ENCODE data around the gene UNKL.

Gene UNKL

DNA sequence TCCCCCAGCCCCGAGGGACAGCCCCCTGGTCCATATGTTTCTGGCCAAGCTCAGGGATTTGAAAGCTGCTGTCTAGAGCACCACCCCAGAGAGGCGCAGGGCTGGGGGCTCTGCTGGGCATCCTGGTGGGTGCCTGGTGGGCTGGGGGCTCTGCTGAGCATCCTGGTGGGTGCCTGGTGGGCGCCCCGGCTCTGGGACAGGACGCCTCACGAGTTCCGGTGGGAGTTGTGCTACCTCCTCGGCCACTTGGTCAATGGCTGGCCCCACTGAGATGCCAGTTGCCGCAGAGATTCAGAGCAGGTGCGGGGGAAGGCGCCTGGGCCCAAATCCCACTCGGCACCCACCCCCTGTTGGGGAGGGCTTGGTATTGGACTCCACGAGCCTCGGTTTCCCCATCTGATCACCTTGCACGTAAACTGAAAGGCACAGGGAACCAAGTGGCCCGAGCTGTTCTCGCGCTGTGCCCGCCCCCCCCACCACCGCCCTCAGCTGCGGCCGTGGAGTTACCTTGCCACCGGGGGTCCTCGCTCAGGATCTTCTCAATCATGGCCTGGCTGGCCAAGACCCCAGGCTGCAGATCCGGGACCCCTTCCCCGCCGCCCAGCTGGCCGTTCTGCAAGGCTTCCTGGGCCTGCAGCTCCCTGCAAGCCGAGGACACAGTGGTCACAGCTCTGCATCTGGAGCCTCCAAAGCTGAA lies 13.3 kb downstream of the UNKL start:
- no peak for DNase-seq (ENCODE audit: low spot score)

DNA sequence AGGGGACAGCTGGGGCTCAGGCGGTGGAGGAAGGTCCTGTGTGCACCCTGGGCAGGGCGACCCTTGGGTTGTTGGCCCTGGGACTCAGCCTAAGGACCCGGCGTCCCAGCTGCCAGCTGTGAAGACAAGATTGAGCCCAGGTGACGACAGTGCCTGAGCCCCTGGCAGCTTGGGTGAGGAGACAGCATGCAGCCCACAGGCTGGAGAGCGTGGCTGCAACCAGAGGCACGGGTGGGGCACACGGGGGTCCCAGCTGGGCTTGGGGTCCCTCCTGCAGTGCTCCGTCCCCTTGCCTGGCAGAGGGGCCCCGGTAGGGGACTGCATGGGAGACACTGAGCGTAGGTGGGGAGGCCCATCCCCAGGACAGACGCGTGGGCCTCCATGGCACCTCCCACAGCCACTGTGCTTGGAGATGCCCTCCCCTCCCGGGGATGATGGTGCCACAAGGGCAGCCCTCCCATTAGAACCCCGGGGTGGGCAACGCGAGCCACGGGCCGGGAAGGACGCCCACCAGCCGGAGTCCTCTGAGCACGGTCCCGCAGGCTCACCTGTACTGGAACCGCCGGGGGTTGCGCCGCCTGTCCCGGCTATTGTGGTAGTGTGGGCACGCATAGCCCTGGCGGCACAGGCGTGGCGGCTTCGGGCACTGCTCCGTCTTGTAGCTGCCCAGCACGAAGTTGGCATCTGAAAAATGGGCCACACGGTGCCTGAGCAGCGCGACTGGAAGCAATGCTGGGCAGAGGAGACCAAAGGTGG lies 15.5 kb downstream of the UNKL start:
- DNase-seq (ENCODE audit: low spot score), result no peak

DNA sequence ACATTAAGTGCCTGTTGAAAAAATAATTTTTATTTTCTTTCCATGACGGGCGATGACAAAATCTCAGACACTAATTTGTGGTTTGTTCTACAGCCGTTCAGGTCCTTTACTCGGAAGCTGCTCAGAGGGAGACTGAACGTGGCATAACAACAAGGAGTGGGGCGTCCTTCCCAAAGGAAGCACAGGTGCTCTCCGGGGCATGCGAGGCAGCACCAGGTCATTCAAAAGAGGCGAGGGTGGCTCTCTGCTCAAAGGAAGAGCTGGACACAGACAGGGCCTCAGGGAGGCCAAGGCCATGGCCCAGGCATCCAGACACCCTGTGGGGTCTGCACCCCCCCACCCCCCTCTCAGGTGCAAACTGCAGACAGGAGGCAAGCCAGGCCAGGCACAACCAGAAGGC lies 16.2 kb downstream of the UNKL start:
- no peak for DNase-seq (ENCODE audit: low spot score)

DNA sequence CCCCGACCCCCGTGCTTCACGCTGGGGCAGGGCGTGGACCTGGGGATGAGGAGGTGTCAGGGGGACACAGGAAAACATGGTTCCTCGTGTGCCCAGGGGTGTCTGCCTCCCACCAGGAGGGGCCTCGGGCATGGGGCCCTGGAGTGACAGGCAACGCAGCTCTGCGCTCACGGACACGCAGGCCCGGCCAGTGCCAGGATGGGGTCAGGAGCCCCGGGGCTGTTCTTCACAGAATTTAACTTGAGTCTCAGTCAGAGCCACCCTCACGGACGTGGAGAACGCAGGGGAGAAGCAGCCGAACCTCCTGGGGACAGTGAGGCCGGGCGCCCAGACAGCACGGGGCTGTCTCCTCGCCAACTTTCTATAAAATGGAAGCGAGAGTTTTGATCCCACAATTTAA lies 16.7 kb downstream of the UNKL start:
- no peak for DNase-seq (ENCODE audit: low spot score)

DNA sequence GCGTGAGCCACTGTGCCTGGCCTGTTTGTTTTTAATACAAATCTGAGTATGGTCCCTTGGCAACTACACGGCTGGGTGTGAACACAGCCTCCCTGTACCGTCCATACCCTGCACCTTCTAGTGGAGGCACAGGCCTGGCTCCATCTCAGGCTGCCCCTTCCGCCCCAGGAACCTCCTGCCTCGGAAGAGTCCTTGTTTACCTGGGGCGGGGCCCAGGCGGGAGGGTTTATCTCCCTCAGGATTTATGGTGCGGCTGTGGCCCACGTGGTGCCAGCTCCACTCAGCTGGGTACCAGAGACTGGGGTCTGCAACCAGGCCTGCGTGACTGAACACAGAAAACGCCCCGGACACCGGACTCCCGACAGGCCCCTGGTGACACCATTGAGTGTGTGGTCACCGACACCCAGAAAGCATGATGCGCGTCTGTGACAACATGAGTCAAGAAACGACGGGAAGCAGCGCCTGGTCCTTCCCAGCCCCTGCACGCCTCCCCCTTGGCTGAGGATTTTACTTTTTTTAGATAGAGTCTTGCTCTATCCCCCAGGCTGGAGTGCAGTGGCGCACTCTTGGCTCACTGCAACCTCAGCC lies 19.0 kb downstream of the UNKL start:
- no peak for DNase-seq (ENCODE audit: low spot score)

DNA sequence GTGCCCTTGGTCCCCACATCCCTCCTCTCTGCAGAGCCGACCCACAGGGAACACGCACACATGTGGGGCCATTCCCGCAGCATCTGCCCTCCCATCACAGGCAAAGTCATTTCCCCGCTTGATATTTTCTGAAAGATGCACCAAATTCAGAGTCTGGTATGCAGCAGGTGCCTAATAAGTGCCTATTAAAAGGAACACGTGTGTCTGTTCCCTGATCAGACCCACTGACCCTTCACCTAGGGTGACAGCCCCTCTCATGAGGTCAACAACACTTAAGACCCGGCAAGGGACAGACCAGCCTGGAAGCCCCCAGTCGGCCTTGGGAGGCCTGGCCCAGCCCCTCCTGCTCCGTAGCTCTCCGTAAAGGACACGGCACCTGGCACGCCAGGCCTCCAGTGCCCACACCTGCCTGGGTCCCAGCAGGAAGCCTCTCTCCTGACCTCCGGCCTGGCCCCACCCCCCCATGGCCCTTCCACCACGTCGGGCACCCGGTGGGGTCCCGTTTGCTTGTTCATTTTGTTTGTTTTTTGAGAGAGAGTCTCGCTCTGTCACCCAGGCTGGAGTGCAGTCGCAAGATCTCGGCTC lies 20.0 kb downstream of the UNKL start:
- no peak for DNase-seq (ENCODE audit: low spot score)

DNA sequence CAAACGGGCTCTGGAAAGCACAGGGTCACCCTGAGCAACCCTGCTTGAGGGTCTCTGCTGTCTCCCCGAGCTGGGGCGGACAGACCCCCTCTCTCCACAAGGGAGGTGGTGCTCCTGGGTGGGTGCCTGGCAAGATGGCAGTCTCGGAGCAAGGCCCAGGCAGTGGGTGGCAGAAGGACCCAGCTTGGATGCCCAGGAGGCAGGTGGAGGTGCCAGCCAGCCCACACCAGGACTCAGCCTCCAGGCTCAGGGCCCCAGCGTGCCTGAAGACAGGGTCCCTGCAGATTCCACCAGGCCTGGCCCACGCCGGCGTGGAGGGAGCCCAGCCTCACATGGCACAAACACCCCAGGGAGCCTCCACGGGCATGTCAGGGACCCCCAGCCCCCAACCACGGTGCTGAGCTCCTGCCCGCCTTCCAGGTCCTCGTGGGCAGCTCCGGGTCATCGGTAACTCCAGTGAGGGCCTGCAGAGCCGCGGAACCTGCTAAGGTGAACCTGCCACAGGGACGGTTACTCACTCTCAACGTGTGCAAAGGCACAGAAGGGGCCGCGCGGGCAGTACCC lies 20.8 kb downstream of the UNKL start:
- no peak for DNase-seq (ENCODE audit: low spot score)

DNA sequence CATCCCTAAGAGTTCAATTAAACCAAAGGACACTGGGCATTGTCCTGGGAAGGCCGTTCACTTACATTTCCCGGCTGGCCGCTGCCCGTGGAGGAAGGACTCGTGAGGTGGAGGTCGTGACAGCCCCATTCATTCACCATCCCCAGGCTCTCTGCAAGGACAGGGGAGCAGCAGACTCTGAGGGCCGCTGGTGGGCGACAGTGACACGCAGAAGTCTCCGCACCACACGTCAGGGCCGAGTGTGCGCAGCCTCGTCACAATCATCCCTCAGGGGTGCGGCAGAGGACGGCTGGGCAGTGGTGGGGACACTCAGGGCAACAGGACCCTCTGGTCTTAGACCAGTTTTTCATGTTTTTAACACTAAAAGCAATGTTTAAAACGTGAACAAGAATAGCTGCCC lies 21.7 kb downstream of the UNKL start:
- no peak for DNase-seq (ENCODE audit: low spot score)

DNA sequence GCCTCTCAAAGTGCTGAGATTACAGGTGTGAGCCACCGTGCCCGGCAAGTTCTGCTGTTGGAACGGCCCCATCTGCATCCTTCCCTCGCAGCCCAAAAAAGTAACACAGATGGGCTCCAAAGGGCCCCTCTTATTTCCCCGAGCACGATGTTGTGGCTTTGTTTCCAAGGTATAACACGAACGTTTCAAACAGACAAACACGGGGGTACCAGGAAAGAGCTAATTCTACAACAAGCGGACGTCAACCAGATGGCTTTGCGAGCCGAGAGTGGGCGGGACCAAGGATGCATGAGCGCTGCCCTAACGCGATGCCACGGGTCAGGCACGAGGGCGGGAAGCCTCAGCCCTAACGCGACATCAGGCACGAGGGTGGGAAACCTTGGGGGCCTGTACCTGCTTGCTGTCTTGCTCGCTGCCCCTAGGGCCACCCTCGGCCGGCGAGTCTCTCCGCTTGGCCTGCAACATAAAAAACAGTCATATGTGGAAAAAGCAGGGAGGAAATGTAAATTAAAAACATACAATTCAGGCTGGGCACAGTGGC lies 24.2 kb downstream of the UNKL start:
- no peak for DNase-seq (ENCODE audit: low spot score)

DNA sequence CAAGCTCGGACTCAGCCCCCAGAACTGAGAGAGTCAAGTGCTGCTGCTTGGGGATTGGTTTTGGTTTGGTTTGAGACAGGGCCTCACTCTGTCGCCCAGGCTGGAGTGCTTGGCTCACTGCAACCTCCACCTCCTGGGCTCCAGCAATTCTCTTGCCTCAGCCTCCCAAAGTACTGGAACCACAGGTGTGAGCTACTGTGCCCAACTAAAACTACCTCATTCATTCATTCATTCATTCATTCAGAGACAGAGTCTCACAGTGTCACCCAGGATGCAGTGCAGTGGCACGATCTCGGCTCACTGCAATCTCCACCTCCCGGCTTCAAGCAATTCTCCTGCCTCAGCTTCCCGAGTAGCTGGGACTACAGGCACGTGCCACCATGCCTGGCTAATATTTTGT lies 24.7 kb downstream of the UNKL start:
- no peak for DNase-seq (ENCODE audit: low spot score)

DNA sequence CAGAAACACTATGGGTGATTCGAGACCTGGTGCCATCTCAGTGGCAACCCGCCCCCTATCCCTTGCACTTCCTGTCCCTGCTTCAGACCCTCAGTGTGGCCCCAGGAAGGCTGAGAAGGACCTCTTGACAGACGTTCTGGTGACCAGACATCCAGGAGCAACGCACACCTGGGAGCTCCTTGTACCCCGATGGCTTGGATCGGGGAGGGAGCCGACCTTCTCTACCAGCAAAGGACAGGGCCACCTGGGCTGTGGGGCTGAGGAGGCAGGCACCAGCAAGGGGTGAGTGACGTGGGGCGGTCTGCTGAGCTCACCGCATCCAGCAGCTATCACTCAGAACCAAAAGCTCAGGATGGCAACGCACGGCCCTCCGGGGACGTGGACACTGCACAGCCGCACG lies 27.2 kb downstream of the UNKL start:
- no peak for DNase-seq (ENCODE audit: low spot score)

DNA sequence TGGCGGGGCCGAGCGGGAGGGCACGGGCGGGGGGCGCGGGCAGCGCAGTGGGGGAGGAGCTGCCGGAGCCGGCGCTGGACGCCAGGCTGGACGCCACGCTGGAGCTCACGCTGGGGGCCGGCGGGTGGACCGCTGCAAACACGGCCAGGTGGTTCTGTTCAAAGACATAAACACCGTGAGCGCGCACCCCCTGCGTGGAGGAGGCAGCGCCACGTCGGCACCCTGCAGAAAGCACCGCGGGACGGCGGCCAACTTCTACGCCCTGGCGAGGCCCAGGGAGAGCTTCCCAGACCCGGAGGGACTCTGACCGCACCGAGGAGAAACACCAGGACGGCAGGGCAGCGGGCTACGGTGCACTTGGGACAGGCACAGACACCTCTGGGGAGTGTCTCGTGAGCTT lies 29.3 kb downstream of the UNKL start:
- DNase-seq (ENCODE audit: low spot score), result no peak

DNA sequence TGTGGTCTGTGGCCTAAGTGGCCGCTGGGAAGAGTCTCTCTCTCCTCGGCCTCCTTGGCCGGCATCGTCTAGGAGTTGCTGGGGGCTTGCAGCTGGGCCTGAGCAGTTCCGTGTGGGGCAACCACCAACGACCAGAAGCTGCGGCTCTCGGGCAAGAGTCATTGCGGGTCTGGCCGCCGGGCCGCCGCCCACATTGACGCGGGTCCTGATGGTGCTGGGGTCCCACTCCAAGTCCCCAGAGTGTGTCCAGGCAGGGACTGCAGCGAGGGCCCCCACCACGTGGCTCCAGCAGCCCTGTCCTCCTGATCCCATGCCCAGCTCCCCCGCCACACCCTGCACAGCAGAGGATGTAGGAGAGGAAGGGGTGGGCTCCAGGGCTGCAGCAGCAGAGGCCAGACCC lies 30.9 kb downstream of the UNKL start:
- DNase-seq (ENCODE audit: low spot score), result no peak

DNA sequence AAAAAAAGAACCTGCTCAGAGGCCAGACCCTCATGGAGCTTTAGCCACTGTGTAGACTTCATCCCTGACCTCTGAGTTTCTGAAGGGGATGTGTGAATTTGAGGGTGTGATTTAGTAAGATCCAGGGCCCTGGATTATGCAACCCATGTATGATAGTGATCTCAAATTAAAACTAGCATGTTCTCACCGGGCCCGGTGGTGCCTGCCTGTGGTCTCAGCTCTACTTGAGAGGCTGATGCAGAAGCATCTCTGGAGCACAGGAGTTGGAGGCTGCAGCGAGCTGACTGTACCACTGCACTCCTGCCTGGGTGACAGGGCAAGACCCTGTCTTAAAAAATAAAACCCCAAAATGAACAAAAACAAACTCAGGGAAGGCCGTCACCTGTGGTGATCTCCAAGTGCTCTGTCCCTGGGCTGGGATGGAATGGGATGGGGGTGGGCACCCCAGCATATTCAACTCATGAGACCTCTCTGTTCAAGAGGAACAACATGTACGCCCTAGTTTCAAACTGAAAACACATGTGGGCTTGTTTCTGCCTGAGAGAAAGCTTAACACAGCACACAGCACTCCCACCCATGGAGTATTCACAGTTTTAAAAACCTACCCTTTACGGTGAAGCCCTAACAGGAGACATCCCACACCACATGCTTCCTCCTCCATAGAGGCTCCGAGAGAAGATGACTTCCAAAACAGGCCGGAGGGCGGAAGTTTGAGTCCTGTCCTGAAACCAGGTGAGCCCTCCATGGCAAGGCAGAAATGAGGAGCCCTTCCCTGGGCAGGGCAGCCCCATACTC lies 32.7 kb downstream of the UNKL start:
- no peak for DNase-seq (ENCODE audit: low spot score)

DNA sequence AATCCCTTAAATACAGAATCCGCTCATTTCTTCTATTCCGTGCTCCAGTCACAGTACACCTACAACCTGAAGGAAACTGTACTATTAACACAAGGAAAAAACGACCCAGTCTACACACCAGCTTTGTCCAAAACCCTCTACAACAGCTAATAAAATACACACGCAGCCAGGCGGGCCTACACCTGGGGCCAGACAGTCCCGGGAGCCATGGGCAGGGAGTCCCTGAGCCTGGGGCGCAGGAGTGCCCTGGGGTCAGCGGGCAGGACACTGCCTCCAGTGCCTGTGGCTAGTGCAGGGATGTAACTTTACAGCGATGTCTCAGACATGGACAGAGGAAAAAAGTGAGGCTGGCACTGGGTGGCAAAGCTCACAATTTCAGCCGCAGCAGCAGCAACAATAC lies 34.3 kb downstream of the UNKL start:
- no peak for DNase-seq (ENCODE audit: low spot score)

DNA sequence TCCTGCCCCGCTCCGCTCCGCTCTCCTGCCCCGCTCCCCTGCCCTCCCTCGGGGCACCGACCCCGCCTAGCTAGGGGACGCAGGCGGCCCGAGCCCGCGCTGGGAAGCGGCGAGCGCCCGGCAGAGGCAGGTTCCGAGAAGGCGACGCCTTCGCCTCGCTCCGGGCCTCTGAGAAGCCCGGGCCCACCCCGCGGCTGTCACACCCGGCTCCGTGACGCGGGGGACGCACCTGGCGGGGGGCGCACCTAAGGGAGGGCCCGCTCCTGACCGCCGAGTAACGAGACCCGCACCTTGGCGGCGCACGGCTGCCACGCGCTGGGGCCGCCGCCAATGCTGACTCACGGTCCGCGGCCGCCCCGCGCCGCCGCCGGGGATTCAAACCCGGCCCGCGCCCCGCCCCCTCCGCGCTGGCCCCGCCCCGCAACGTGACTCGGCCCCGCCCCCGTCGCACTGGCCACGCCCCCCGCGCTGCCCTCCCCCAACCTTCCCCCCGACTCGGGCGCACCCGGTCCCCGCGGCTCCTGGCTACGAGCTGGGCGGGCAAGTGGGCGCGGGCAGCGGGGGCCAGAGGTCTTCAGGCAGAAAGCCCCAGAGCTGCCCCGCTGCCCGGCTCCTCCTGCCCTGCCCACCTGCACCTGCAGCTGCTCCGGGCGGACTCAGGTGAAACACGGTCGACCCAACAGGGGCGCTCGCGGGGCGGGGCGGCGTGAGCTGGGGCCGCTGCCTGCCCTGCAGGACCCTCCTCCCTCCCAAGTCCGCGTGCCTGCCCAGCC lies 35.0 kb downstream of the UNKL start:
- peak; percentile 61 for DNase-seq (ENCODE audit: low spot score)

DNA sequence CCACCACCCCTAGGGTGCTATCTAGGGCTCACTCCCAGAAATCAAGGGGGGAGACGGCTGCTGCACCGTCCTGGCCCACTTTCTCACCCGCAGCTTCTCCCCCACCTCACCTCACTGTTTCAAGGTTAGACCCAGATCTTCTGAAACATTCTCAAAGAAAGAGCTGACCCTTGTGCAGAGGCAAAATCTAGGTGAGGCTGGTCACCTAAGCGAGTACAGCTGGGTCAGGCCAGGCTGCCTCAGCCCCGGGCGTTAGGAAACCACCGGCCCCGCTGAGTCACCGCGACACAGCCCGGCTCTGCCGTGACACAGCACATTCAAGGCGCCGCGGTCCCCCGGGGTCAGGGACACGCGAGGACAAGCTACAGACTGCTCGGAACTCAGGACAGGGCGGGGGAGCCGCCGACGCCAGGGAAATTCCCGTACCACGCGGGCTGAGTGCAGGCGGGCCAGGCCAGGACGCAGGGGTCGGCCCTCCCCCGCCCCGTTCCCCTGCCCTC lies 35.6 kb downstream of the UNKL start:
- DNase-seq (ENCODE audit: low spot score), result peak; percentile 56

DNA sequence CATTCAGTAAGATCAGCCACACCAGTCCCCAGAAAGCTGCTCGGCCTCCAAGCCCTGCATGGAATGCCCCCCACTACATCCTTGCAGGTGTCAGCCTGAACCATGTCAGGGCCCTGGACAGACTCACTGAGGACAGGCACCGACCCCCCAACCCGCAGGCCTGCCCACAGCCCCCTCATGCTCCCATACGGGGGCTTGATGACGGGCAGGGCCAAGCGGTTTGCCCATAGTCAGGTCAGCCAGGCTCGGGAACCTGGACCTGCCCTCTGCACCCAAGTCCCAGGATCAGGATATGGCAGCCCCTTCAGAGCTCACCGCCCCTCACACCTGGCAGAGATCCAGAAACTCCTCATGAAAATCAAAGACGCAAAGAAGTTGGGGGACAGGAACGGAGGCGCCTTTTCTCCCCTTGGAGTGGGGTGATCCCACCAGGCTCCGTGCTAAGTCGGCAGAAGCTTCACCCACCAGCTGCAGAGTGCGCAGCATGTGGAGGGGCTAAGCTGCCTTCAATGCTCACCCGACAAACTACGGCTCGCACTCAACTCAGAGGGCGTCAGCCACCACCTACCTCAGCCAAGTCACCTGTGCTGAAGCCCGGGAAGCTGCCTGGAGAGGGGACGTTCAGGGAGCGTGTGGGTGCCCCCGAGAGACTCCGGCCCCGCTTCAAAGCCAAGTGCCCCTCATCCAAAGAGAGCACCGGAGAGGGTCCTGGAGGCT lies 36.3 kb downstream of the UNKL start:
- no peak for DNase-seq (ENCODE audit: low spot score)

DNA sequence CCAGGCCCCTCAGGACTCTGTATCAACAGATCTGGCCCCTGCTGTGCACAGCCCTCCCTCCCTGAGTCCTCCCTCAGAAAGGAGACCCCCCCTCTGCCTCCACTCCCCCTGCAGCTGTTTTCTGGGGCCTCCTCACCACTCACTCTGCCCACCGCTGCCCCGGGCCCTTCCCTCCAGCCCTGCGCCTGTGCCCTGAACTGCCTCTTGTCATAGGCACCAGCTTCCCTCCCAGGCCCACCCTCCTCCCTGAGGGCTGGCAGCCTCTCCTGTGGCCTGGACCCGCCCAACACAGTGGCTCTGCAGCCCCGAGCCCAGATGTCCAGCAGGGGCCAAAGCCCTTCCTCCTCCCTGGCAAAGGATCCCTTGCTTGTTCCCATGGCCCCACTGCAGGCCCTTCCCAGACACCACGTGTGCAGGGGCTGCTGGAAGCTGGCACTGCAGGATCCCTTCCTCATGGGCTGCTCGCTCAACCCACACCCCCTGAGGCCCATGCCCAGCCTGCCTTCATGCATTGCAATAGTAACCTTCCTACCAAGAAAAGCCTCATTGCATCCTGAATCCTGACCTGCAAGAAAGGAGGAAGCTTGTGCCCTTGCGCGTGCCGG lies 37.0 kb downstream of the UNKL start:
- no peak for DNase-seq (ENCODE audit: low spot score)

Measured in HuH-7 (cell line).